ENCODE results near the gene CAMTA1.

CAMTA1 gene

DNA sequence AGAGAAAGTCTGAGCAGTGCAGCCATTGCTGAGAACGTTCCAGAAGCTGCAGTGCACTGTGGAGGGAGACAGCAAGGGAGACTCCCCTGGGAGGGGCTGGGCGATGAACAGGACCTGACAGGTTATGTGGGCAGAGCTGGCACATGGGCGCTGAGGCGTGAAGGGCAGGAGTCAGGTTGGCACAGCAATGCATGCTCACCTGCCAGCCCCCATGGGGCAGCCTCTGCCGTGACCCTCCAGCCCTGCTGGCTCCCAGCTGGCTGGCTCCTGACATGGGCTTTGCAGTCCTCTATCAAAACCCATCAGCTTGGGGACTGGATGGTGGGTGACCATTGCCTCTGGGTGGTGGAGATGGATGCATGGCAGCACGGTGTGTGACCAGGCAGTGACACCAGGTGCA, 300.3 kb downstream of the CAMTA1 start:
- Histone ChIP-seq H3F3A (ENCODE audit: insufficient read depth) (no peaks in the 10 kb centered on the region), H3K79me2 (ENCODE audit: insufficient read depth, low read length) (no peaks in the 10 kb centered on the region), H3K36me3 (ENCODE audit: low read length) (no peaks in the 10 kb centered on the region), H3K4me3 (ENCODE audit: insufficient read depth, low read length, poor library complexity, severe bottlenecking) (no peak overlapping the region), H3K4me2 (ENCODE audit: low read depth, low read length, poor library complexity, severe bottlenecking) (no peak overlapping the region), H3K9me3 (ENCODE audit: insufficient read depth, low read length) (no peaks in the 10 kb centered on the region), H4K20me1 (ENCODE audit: low read depth, low read length) (no peaks in the 10 kb centered on the region), H3K9ac (ENCODE audit: low read length) (no peak overlapping the region), H2AFZ (ENCODE audit: low read depth, low read length, severe bottlenecking) (no peak overlapping the region), H3K27ac (ENCODE audit: low read depth, low read length) (no peak overlapping the region), H3K27me3 (ENCODE audit: low read length) (no peaks in the 10 kb centered on the region), H3K9me2 (replicated peaks; ENCODE audit: insufficient read depth, low read length) (no peaks in the 10 kb centered on the region)
- no peak for TF ChIP-seq EZH2phosphoT487 (conservative IDR thresholded peaks at IDR 0.05; ENCODE audit: low read length)
- TF ChIP-seq, protein P1, sequence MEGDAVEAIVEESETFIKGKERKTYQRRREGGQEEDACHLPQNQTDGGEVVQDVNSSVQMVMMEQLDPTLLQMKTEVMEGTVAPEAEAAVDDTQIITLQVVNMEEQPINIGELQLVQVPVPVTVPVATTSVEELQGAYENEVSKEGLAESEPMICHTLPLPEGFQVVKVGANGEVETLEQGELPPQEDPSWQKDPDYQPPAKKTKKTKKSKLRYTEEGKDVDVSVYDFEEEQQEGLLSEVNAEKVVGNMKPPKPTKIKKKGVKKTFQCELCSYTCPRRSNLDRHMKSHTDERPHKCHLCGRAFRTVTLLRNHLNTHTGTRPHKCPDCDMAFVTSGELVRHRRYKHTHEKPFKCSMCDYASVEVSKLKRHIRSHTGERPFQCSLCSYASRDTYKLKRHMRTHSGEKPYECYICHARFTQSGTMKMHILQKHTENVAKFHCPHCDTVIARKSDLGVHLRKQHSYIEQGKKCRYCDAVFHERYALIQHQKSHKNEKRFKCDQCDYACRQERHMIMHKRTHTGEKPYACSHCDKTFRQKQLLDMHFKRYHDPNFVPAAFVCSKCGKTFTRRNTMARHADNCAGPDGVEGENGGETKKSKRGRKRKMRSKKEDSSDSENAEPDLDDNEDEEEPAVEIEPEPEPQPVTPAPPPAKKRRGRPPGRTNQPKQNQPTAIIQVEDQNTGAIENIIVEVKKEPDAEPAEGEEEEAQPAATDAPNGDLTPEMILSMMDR (IDR thresholded peaks at IDR 0.05; ENCODE audit: insufficient read depth, low read length, poor library complexity, severe bottlenecking): no peak

DNA sequence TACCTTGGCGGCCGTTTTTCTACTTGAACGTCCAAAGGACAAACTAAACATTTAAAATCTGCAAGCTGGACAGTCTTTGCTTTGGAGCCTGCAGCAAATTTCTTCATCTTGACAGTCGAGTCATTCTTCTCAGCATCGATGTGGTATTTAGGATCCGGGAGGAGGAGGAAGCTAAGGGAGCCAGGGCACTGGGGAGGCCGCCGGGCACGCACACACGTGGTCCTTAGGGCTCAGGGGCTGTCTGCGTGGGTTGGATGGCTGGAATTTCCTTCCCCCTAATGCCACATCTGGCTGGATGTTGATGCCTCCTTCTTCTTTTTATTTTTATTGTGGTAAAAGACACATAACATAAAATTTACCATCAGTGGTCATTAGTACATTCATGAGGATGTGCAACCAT, 300.9 kb downstream of the CAMTA1 start:
- Histone ChIP-seq H3K9me3 (ENCODE audit: insufficient read depth, low read length) (no peaks in the 10 kb centered on the region), H3F3A (ENCODE audit: insufficient read depth) (no peaks in the 10 kb centered on the region), H3K36me3 (ENCODE audit: low read length) (no peaks in the 10 kb centered on the region), H3K27me3 (ENCODE audit: low read length) (no peaks in the 10 kb centered on the region), H3K9ac (ENCODE audit: low read length) (no peak overlapping the region), H2AFZ (ENCODE audit: low read depth, low read length, severe bottlenecking) (no peak overlapping the region), H3K4me3 (ENCODE audit: insufficient read depth, low read length, poor library complexity, severe bottlenecking) (no peak overlapping the region), H3K9me2 (replicated peaks; ENCODE audit: insufficient read depth, low read length) (no peaks in the 10 kb centered on the region), H3K27ac (ENCODE audit: low read depth, low read length) (no peak overlapping the region), H3K4me2 (ENCODE audit: low read depth, low read length, poor library complexity, severe bottlenecking) (no peak overlapping the region), H4K20me1 (ENCODE audit: low read depth, low read length) (no peaks in the 10 kb centered on the region), H3K79me2 (ENCODE audit: insufficient read depth, low read length) (no peaks in the 10 kb centered on the region)
- TF ChIP-seq EZH2phosphoT487 (conservative IDR thresholded peaks at IDR 0.05; ENCODE audit: low read length): no peak
- TF ChIP-seq, protein P1 (IDR thresholded peaks at IDR 0.05; ENCODE audit: insufficient read depth, low read length, poor library complexity, severe bottlenecking): no peak

DNA sequence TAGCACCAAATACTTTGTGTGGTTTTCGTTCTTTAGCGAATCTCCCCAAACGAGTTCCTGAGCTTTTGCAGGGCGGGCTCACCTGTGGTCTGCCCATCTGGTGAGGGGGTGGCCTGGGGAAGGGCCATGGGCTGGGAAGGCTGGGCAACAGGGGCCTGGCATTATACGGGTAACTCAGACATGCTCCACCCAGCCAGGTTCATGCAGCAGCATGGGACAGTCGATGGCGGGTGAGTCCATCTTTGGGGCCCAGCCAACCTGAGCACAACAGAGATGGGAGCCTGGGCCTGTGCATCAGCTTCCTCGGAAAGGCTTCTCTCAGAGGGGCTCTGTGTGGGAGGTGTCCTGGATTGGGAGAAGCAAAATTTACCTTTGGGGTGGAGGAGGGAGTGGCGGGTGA, 302.6 kb downstream of the CAMTA1 start:
- Histone ChIP-seq H2AFZ (ENCODE audit: low read depth, low read length, severe bottlenecking) (no peak overlapping the region), H3K9me2 (replicated peaks; ENCODE audit: insufficient read depth, low read length) (no peaks in the 10 kb centered on the region), H3F3A (ENCODE audit: insufficient read depth) (no peaks in the 10 kb centered on the region), H4K20me1 (ENCODE audit: low read depth, low read length) (no peaks in the 10 kb centered on the region), H3K9ac (ENCODE audit: low read length) (no peak overlapping the region), H3K27ac (ENCODE audit: low read depth, low read length) (no peak overlapping the region), H3K9me3 (ENCODE audit: insufficient read depth, low read length) (no peaks in the 10 kb centered on the region), H3K79me2 (ENCODE audit: insufficient read depth, low read length) (no peaks in the 10 kb centered on the region), H3K27me3 (ENCODE audit: low read length) (no peaks in the 10 kb centered on the region), H3K4me2 (ENCODE audit: low read depth, low read length, poor library complexity, severe bottlenecking) (no peak overlapping the region), H3K36me3 (ENCODE audit: low read length) (no peaks in the 10 kb centered on the region), H3K4me3 (ENCODE audit: insufficient read depth, low read length, poor library complexity, severe bottlenecking) (no peak overlapping the region)
- TF ChIP-seq EZH2phosphoT487 (conservative IDR thresholded peaks at IDR 0.05; ENCODE audit: low read length): no peak
- TF ChIP-seq, protein P1 (IDR thresholded peaks at IDR 0.05; ENCODE audit: insufficient read depth, low read length, poor library complexity, severe bottlenecking): no peak

Data from SU-DHL-6 (cell line).